Glutamatergic neuron (in vitro differentiated cells): ENCODE measurements around the gene HSPB8. TPM values are rescaled to one million over a fixed set of nuclear protein-coding genes. Genes with fewer than 3 reads are reported as not detected.

Source experiments
- DNase-seq: peaks from one replicate; pipeline ENCODE4 v3.0.0; 2022
- H3K27ac Mint-ChIP-seq: one replicate; pipeline ENCODE4 v1.8.0; 2020; ENCODE audit warnings: mild to moderate bottlenecking, mixed read lengths, inconsistent platforms; ENCODE audit not compliant: unreplicated experiment
- H3K27me3 Mint-ChIP-seq: one replicate; pipeline ENCODE4 v1.8.0; 2020; ENCODE audit warnings: mild to moderate bottlenecking, moderate library complexity, mixed read lengths, inconsistent platforms; ENCODE audit not compliant: unreplicated experiment
- H3K36me3 Mint-ChIP-seq: one replicate; pipeline ENCODE4 v1.8.0; 2020; ENCODE audit warnings: mild to moderate bottlenecking, mixed read lengths, inconsistent platforms; ENCODE audit not compliant: unreplicated experiment
- H3K4me1 Mint-ChIP-seq: one replicate; pipeline ENCODE4 v1.8.0; 2020; ENCODE audit warnings: mild to moderate bottlenecking, low read depth, mixed read lengths, inconsistent platforms; ENCODE audit not compliant: unreplicated experiment
- H3K4me3 Mint-ChIP-seq: one replicate; pipeline ENCODE4 v1.8.0; 2020; ENCODE audit warnings: mild to moderate bottlenecking, mixed read lengths, inconsistent platforms; ENCODE audit not compliant: unreplicated experiment
- H3K9me3 Mint-ChIP-seq: one replicate; pipeline ENCODE4 v1.8.0; 2020; ENCODE audit warnings: mild to moderate bottlenecking, moderate library complexity, mixed read lengths, inconsistent platforms; ENCODE audit not compliant: unreplicated experiment
- CTCF ChIP-seq: fragments of 200-600 bp; sonication (generic); IDR thresholded peaks from one replicate; pipeline ENCODE4 v1.5.0; 2021; ENCODE audit not compliant: partially characterized antibody, unreplicated experiment
- total RNA-seq: library from RNA; stranded (reverse); fragmentation: NEBNext Ultra II Directional; extraction: Animal tissue kit (Norgen Biotek cat#: 25700); gene quantifications from one replicate; pipeline ENCODE4 v1.2.1, GENCODE V29; 2021; ENCODE audit not compliant: unreplicated experiment

HSPB8 gene
- total RNA-seq, 1 donor from 2014 or later, result 0.32 TPM

- no peak overlapping the region for H3K27ac Mint-ChIP-seq
- peaks cover 9% of the 10 kb centered on the region for H3K27me3 Mint-ChIP-seq
- TF ChIP-seq CTCF, result no peak
- no peaks in the 10 kb centered on the region for H3K36me3 Mint-ChIP-seq
- H3K4me1 Mint-ChIP-seq, result peaks cover 3% of the 10 kb centered on the region
- no peak overlapping the region for H3K4me3 Mint-ChIP-seq
- no peaks in the 10 kb centered on the region for H3K9me3 Mint-ChIP-seq
- no peak for DNase-seq
These were observed 23.2 kb downstream of the HSPB8 start for GRCh38 chr12:119201789-119202543.

GRCh38 chr12:119202544-119202943 is 23.8 kb downstream of the HSPB8 start:
- H3K27ac Mint-ChIP-seq, result no peak overlapping the region
- no peak overlapping the region for H3K4me3 Mint-ChIP-seq
- DNase-seq, result no peak
- H3K9me3 Mint-ChIP-seq, result no peaks in the 10 kb centered on the region
- peaks cover 11% of the 10 kb centered on the region for H3K27me3 Mint-ChIP-seq
- H3K4me1 Mint-ChIP-seq, result peaks cover 3% of the 10 kb centered on the region
- no peak for TF ChIP-seq CTCF
- H3K36me3 Mint-ChIP-seq, result no peaks in the 10 kb centered on the region

- H3K27me3 Mint-ChIP-seq, result peaks cover 14% of the 10 kb centered on the region
- H3K4me1 Mint-ChIP-seq, result peaks cover 4% of the 10 kb centered on the region
- H3K27ac Mint-ChIP-seq, result no peak overlapping the region
- no peaks in the 10 kb centered on the region for H3K36me3 Mint-ChIP-seq
- TF ChIP-seq CTCF, result no peak
- H3K9me3 Mint-ChIP-seq, result no peaks in the 10 kb centered on the region
- no peak overlapping the region for H3K4me3 Mint-ChIP-seq
- no peak for DNase-seq
These were observed 25.4 kb downstream of the HSPB8 start for GRCh38 chr12:119204131-119204530.

GRCh38 chr12:119204671-119205285 is 26.0 kb downstream of the HSPB8 start:
- Mint-ChIP-seq H3K4me1 (peaks cover 4% of the 10 kb centered on the region), H3K4me3 (no peak overlapping the region), H3K36me3 (no peaks in the 10 kb centered on the region), H3K27ac (no peak overlapping the region), H3K27me3 (peaks cover 14% of the 10 kb centered on the region), H3K9me3 (no peaks in the 10 kb centered on the region)
- TF ChIP-seq CTCF, result no peak
- no peak for DNase-seq

GRCh38 chr12:119206348-119207062 is 27.8 kb downstream of the HSPB8 start:
- Mint-ChIP-seq H3K36me3 (no peaks in the 10 kb centered on the region), H3K27ac (no peak overlapping the region), H3K9me3 (no peaks in the 10 kb centered on the region), H3K4me1 (peaks cover 4% of the 10 kb centered on the region), H3K4me3 (no peak overlapping the region), H3K27me3 (peaks cover 14% of the 10 kb centered on the region)
- DNase-seq, result no peak
- no peak for TF ChIP-seq CTCF
